Measurements from ENCODE around the gene CSNK1G3.
"Not testable (repeated sequence)": the region's sequence is repeated elsewhere in the genome, so short reads cannot be mapped to it uniquely, and the experiment has no call there.

The CSNK1G3 gene

GRCh38 chr5:123610209-123610608, 98.2 kb downstream of the CSNK1G3 start:
- DNase-seq (ENCODE audit: low read depth): peak; percentile 45
- TF ChIP-seq CTCF (conservative IDR thresholded peaks at IDR 0.05; ENCODE audit: low read depth, low read length): no peak
- no peak overlapping the region for H3K4me3 ChIP-seq (ENCODE audit: low read depth, low read length)

GRCh38 chr5:123610665-123611405, 98.9 kb downstream of the CSNK1G3 start:
- no peak overlapping the region for H3K4me3 ChIP-seq (ENCODE audit: low read depth, low read length)
- peak; percentile 90 for DNase-seq (ENCODE audit: low read depth)
- TF ChIP-seq CTCF (conservative IDR thresholded peaks at IDR 0.05; ENCODE audit: low read depth, low read length): peak; percentile 81

- TF ChIP-seq CTCF (conservative IDR thresholded peaks at IDR 0.05; ENCODE audit: low read depth, low read length): no peak
- DNase-seq (ENCODE audit: low read depth): no peak
- H3K4me3 ChIP-seq (ENCODE audit: low read depth, low read length): no peak overlapping the region
These were observed 99.4 kb downstream of the CSNK1G3 start for GRCh38 chr5:123611406-123611709.

GRCh38 chr5:123617561-123617960, 105.6 kb downstream of the CSNK1G3 start:
- DNase-seq (ENCODE audit: low read depth): no peak
- H3K4me3 ChIP-seq (ENCODE audit: low read depth, low read length): no peak overlapping the region
- TF ChIP-seq CTCF (conservative IDR thresholded peaks at IDR 0.05; ENCODE audit: low read depth, low read length): no peak

- DNase-seq (ENCODE audit: low read depth): no peak
- no peak for TF ChIP-seq CTCF (conservative IDR thresholded peaks at IDR 0.05; ENCODE audit: low read depth, low read length)
These were observed 114.1 kb downstream of the CSNK1G3 start for GRCh38 chr5:123626051-123626450.

GRCh38 chr5:123628860-123629544, 117.0 kb downstream of the CSNK1G3 start:
- H3K4me3 ChIP-seq (ENCODE audit: low read depth, low read length): no peak overlapping the region
- TF ChIP-seq CTCF (conservative IDR thresholded peaks at IDR 0.05; ENCODE audit: low read depth, low read length): no peak
- no peak for DNase-seq (ENCODE audit: low read depth)

More at GRCh38 chr5:123626051-123626450, 114.1 kb downstream of the CSNK1G3 start:
- no peak overlapping the region for H3K4me3 ChIP-seq (ENCODE audit: low read depth, low read length)

- DNase-seq (ENCODE audit: low read depth): no peak
- no peak for TF ChIP-seq CTCF (conservative IDR thresholded peaks at IDR 0.05; ENCODE audit: low read depth, low read length)
These were observed 124.0 kb downstream of the CSNK1G3 start for GRCh38 chr5:123636006-123636405.

GRCh38 chr5:123637028-123637427, 125.1 kb downstream of the CSNK1G3 start:
- DNase-seq (ENCODE audit: low read depth); H3K4me3 ChIP-seq (ENCODE audit: low read depth, low read length): not testable (repeated sequence)

More at GRCh38 chr5:123636006-123636405, 124.0 kb downstream of the CSNK1G3 start:
- H3K4me3 ChIP-seq (ENCODE audit: low read depth, low read length): no peak overlapping the region

Data from choroid plexus epithelial cell (primary cell).